MG63 (cell line): ENCODE data around the gene CTRL. TPM values are rescaled to one million over a fixed set of nuclear protein-coding genes. Genes with fewer than 3 reads are reported as not detected.
A peak's percentile ranks its signal among the peaks of the same experiment; 100 is the strongest.
"Not testable (repeated sequence)": the region's sequence is repeated elsewhere in the genome, so short reads cannot be mapped to it uniquely, and the experiment has no call there.

Experiments used
- DNase-seq: peaks from one replicate; pipeline ENCODE4 v3.0.0-alpha.2; 2020
- H3K27me3 ChIP-seq: fragments of 250-450 bp; sonication (Bioruptor Pico); 2 replicates; pipeline ENCODE4 v1.5.1; 2020; ENCODE audit warnings: mild to moderate bottlenecking, moderate library complexity
- H3K36me3 ChIP-seq: fragments of 250-450 bp; sonication (Bioruptor Pico); 2 replicates; pipeline ENCODE4 v1.5.1; 2020; ENCODE audit warnings: mild to moderate bottlenecking, moderate library complexity
- H3K4me3 ChIP-seq: fragments of 250-450 bp; sonication (Bioruptor Pico); 2 replicates; pipeline ENCODE4 v1.5.1; 2020; ENCODE audit warnings: mild to moderate bottlenecking, moderate library complexity
- H3K9me3 ChIP-seq: fragments of 250-450 bp; sonication (Bioruptor Pico); 2 replicates; pipeline ENCODE4 v1.5.1; 2020; ENCODE audit warnings: mild to moderate bottlenecking, moderate library complexity
- total RNA-seq: library from RNA; depleted of rRNA; stranded (reverse); fragments of >200 nt; shearing (Covaris generic); gene quantifications from 2 replicates; pipeline ENCODE4 v1.2.3, GENCODE V29; 2014; ENCODE audit warnings: low replicate concordance

The CTRL gene
- total RNA-seq, 1 experiment from 2014 or later = 1.9 TPM

GRCh38 chr16:67946128-67946569 lies 14.5 kb upstream of the CTRL start:
- Histone ChIP-seq H3K36me3 (no peaks in the 10 kb centered on the region), H3K27me3 (no peaks in the 10 kb centered on the region)
- DNase-seq = no peak

GRCh38 chr16:67945392-67945933 lies 13.8 kb upstream of the CTRL start:
- no peaks in the 10 kb centered on the region for H3K27me3 ChIP-seq
- DNase-seq = no peak
- no peak overlapping the region for H3K4me3 ChIP-seq
- no peaks in the 10 kb centered on the region for H3K9me3 ChIP-seq
- H3K36me3 ChIP-seq = no peaks in the 10 kb centered on the region

More at GRCh38 chr16:67946128-67946569, 14.5 kb upstream of the CTRL start:
- Histone ChIP-seq H3K4me3 (no peak overlapping the region), H3K9me3 (no peaks in the 10 kb centered on the region)

- no peaks in the 10 kb centered on the region for H3K9me3 ChIP-seq
- DNase-seq = no peak
- no peak overlapping the region for H3K4me3 ChIP-seq
- no peaks in the 10 kb centered on the region for H3K27me3 ChIP-seq
- no peaks in the 10 kb centered on the region; the same call in 1 of the 2 replicates for H3K36me3 ChIP-seq
These were observed 13.2 kb upstream of the CTRL start for GRCh38 chr16:67944690-67945391.

- DNase-seq = no peak
- H3K36me3 ChIP-seq = no peaks in the 10 kb centered on the region; the same call in 1 of the 2 replicates
- no peak within 1 kb of the TSS for H3K4me3 ChIP-seq
- H3K27me3 ChIP-seq = no peaks in the 10 kb centered on the region
- no peaks in the 10 kb centered on the region for H3K9me3 ChIP-seq
These were observed 12.2 kb upstream of the CTRL start, which contains the start of gene LCAT for GRCh38 chr16:67943619-67944504. Gene LCAT, minus strand, starts transcription at chr16:67944120. Its CDS starts 19 bp downstream, at chr16:67944101.

GRCh38 chr16:67943256-67943618 lies 11.6 kb upstream of the CTRL start:
- Histone ChIP-seq H3K4me3 (no peak overlapping the region), H3K36me3 (no peaks in the 10 kb centered on the region; the same call in 1 of the 2 replicates), H3K27me3 (no peaks in the 10 kb centered on the region), H3K9me3 (no peaks in the 10 kb centered on the region)
- DNase-seq = no peak

- no peak overlapping the region for H3K4me3 ChIP-seq
- no peaks in the 10 kb centered on the region; the same call in 1 of the 2 replicates for H3K36me3 ChIP-seq
- no peak for DNase-seq
- H3K9me3 ChIP-seq = no peaks in the 10 kb centered on the region
- no peaks in the 10 kb centered on the region for H3K27me3 ChIP-seq
These were observed 11.0 kb upstream of the CTRL start for GRCh38 chr16:67942510-67943255.

- H3K27me3 ChIP-seq = no peaks in the 10 kb centered on the region
- peak; percentile 29 for DNase-seq
- no peak overlapping the region for H3K4me3 ChIP-seq
- no peaks in the 10 kb centered on the region for H3K9me3 ChIP-seq
- no peaks in the 10 kb centered on the region; the same call in 1 of the 2 replicates for H3K36me3 ChIP-seq
These were observed 10.5 kb upstream of the CTRL start for GRCh38 chr16:67942200-67942509.

- no peaks in the 10 kb centered on the region; the same call in 1 of the 2 replicates for H3K36me3 ChIP-seq
- no peak for DNase-seq
These were observed 10.0 kb upstream of the CTRL start for GRCh38 chr16:67941469-67942199.

GRCh38 chr16:67940446-67941089 lies 8.9 kb upstream of the CTRL start:
- Histone ChIP-seq H3K27me3 (no peaks in the 10 kb centered on the region), H3K36me3 (peaks cover 2% of the 10 kb centered on the region), H3K4me3 (no peak overlapping the region), H3K9me3 (no peaks in the 10 kb centered on the region)
- DNase-seq = no peak

More at GRCh38 chr16:67941469-67942199, 10.0 kb upstream of the CTRL start:
- Histone ChIP-seq H3K27me3 (no peaks in the 10 kb centered on the region), H3K4me3 (no peak overlapping the region), H3K9me3 (no peaks in the 10 kb centered on the region)

- no peaks in the 10 kb centered on the region for H3K27me3 ChIP-seq
These were observed 8.1 kb upstream of the CTRL start for GRCh38 chr16:67939507-67940445.

GRCh38 chr16:67937713-67938112 lies 6.1 kb upstream of the CTRL start:
- H3K9me3 ChIP-seq, H3K4me3 ChIP-seq, H3K36me3 ChIP-seq, DNase-seq, H3K27me3 ChIP-seq: not testable (repeated sequence)

More at GRCh38 chr16:67939507-67940445, 8.1 kb upstream of the CTRL start:
- Histone ChIP-seq H3K9me3 (no peaks in the 10 kb centered on the region), H3K4me3 (no peak overlapping the region), H3K36me3 (peaks cover 2% of the 10 kb centered on the region)
- no peak for DNase-seq

- Histone ChIP-seq H3K36me3 (peaks cover 2% of the 10 kb centered on the region), H3K27me3 (no peaks in the 10 kb centered on the region), H3K4me3 (peak overlapping the region; percentile 98), H3K9me3 (no peaks in the 10 kb centered on the region)
- no peak for DNase-seq
These were observed 5.4 kb upstream of the CTRL start for GRCh38 chr16:67936880-67937605.

GRCh38 chr16:67936124-67936879 lies 4.6 kb upstream of the CTRL start, which contains the start of gene PSMB10:
Gene PSMB10, minus strand, starts transcription at chr16:67936850. Its CDS starts 101 bp downstream, at chr16:67936749.
- Histone ChIP-seq H3K27me3 (no peaks in the 10 kb centered on the region), H3K4me3 (peak within 1 kb of the TSS; percentile 98), H3K9me3 (no peaks in the 10 kb centered on the region), H3K36me3 (peaks cover 2% of the 10 kb centered on the region)
- DNase-seq = peak; percentile 35
